ENCODE measurements around the gene SMIM36.

DNA sequence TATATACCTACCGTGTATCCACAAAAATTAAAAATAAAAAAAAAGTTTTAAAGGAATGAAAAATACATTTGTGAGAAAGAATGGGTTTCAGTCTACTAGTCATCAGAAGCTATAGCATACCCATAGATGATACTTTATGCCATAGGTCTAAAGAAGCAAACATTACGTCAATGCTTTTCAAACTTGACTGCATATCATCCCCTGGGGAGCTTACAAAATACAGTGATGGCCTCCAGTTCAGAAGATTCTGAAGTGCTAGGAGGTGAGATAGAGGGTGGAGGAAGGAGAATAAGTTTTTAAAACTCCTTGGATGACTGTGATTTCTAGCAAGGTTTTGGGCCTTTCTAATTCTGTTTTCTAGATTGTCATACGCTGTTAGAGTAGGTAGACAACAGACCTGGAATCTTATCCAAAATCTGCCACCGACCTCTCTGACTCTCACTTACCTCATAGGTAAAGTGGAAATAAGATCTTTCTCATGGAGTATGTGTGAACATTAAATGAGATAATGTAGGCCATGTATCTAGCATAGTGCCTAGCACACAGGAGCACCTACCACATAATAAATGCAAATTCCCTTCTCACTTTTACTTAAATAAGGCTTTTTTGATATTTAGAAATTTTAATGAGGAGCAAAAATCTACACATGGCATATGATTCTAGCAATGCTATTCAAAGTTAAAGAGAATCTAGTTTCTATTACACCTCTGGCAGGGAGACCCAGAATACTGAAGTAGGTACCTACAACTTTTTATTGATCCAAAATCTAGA, 102.0 kb downstream of the SMIM36 start:
- TF ChIP-seq, protein P1, sequence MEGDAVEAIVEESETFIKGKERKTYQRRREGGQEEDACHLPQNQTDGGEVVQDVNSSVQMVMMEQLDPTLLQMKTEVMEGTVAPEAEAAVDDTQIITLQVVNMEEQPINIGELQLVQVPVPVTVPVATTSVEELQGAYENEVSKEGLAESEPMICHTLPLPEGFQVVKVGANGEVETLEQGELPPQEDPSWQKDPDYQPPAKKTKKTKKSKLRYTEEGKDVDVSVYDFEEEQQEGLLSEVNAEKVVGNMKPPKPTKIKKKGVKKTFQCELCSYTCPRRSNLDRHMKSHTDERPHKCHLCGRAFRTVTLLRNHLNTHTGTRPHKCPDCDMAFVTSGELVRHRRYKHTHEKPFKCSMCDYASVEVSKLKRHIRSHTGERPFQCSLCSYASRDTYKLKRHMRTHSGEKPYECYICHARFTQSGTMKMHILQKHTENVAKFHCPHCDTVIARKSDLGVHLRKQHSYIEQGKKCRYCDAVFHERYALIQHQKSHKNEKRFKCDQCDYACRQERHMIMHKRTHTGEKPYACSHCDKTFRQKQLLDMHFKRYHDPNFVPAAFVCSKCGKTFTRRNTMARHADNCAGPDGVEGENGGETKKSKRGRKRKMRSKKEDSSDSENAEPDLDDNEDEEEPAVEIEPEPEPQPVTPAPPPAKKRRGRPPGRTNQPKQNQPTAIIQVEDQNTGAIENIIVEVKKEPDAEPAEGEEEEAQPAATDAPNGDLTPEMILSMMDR (IDR thresholded peaks at IDR 0.05): no peak
- no peak for TF ChIP-seq EP300 (IDR thresholded peaks at IDR 0.05)
